LNCaP clone FGC (cell line): ENCODE data around the gene MAP3K9.

Experiments used
- DNase-seq: peaks from one replicate; pipeline ENCODE4 v3.0.0-alpha.2; 2011; ENCODE audit warnings: low read depth
- H3K4me3 ChIP-seq: 2 replicates; pipeline ENCODE4 v1.5.1; 2011; ENCODE audit warnings: mild to moderate bottlenecking, low read depth, low read length, control low read depth
- CTCF ChIP-seq: IDR thresholded peaks from 2 replicates; pipeline ENCODE4 v1.5.1; 2012; ENCODE audit warnings: mild to moderate bottlenecking; ENCODE audit not compliant: control insufficient read depth, insufficient read depth; ENCODE audit errors: extremely low read depth

Gene MAP3K9

GRCh38 chr14:70810621-70811020 is 1.3 kb upstream of the MAP3K9 start:
- no peak for TF ChIP-seq CTCF
- DNase-seq: no peak
- H3K4me3 ChIP-seq: peak overlapping the region; percentile 83

- TF ChIP-seq CTCF: no peak
- H3K4me3 ChIP-seq: peak overlapping the region; percentile 83
- no peak for DNase-seq
Measured at GRCh38 chr14:70808416-70809224, 693 bp downstream of the MAP3K9 start.

DNA sequence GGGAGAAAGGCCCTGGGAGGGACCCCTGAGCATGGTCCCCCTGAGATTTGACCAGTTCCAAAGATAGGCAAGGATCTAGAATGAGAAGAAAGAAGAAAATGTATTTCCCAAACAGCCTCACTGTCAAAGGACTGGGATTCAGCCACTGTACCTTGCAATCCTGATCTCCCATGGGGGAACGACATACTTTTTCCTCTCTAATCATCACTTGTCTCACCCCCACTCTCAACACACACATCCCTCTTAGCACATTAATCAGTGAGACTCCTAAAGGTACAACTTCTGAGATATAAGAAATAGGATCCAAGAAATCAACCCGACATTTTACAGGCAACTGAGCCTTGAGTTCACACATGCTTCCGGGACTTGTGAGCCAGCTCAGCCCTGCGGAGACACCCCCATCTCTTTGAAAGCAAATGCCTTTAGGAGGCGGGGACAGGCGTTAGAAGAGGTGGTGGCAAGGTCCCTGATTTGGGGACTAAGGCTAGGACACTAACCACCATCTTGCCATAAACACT is 1.4 kb downstream of the MAP3K9 start:
- H3K4me3 ChIP-seq: peak overlapping the region; percentile 83
- DNase-seq: no peak

GRCh38 chr14:70804556-70805162 is 4.7 kb downstream of the MAP3K9 start:
- DNase-seq: no peak
- H3K4me3 ChIP-seq: no peak overlapping the region
- TF ChIP-seq CTCF: no peak

More for the DNA sequence above, 1.4 kb downstream of the MAP3K9 start:
- no peak for TF ChIP-seq CTCF

- no peak overlapping the region for H3K4me3 ChIP-seq
- DNase-seq: no peak
- no peak for TF ChIP-seq CTCF
Measured at GRCh38 chr14:70803321-70804310, 5.7 kb downstream of the MAP3K9 start.

DNA sequence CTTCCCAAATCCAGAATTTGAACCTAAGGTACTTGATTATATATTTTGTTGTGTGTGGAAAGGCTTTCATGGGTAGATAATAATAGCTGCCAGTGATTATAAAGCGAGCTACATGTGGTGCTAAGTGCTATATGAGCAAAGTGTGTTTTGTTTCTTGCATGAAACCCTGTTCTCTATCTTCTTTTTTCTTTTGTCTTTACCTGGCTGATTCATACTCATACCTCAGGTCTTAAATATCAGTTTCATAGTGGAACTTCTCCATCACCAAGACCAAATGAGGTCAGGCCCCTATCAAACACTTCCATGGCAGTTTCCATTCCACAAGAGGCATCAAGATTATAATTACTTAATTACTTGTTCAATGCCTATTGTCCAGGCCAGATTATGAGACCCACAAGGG is 6.9 kb downstream of the MAP3K9 start:
- no peak for DNase-seq
- no peak for TF ChIP-seq CTCF
- H3K4me3 ChIP-seq: no peak overlapping the region
